Left forelimb (tissue), 1 donor: ENCODE measurements around the gene RHCG.
"Not testable (repeated sequence)": the region's sequence is repeated elsewhere in the genome, so short reads cannot be mapped to it uniquely, and the experiment has no call there.

ENCODE experiments used
- DNase-seq: peaks from one replicate; pipeline ENCODE4 v3.0.0-alpha.2; 2018; ENCODE audit warnings: low spot score

Gene RHCG

DNA sequence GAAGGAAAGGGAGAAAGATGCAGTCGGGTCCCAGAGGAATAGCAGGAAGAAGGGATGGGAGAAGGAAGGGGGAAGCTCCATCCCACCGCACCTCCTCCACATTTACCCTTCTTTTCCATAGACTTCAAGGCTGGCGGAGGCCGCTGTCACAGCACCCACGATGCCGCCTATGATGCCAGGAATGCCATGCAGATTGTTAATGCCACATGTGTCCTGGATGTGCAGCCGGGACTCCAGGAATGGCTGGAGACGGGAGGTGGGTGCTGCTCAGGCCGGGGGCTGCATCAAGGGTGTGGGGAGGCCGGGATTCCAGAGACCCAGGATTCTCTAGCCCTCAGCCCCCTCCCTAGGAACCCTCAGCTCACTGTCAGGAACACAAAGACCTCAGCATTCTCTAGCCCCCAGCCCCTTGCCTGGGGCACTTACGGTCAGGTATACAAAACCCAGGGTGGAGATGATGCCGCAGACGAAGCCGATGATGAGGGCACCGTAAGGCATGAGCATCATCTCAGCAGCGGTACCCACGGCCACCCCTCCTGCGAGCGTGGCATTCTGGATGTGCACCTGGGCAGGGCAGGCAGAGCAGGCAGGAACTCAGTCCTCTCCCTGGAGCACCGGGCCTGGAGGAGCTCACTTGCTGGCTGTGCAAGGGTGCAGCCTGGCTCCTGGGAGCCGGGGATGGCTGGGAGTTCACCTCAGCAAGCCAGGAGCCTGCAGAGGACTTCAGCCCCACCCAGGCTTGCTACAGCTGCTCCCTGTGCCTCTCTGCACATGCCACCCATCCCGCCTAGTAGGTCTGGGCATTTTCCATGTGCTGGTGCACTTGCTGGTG is 18.8 kb downstream of the RHCG start:
- no peak for DNase-seq

GRCh38 chr15:89475661-89476060 is 20.7 kb downstream of the RHCG start:
- no peak for DNase-seq

DNA sequence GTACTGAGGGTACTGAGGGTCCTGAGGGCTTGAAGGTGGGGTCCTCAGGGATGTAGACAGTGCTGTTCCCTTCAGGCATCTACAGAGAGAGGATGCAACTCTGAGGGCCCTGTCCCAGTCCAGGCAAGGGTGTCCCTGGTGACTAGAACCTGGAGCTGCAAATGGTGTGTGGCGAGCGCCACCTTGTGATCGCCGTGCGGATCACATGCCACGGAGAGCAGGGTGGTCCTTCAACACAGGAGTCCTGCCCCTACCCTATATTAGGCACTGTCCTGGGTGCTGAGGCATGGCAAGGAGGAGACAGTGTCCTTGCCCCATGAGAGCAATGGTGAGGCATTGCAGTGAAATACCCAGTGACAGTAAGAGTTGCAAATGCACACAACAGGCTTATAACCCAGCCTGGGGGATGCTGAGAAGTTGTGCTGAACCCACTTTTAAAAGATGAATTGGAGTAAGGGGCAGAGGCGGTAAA is 23.6 kb downstream of the RHCG start:
- DNase-seq: no peak

GRCh38 chr15:89469426-89470096 is 26.8 kb downstream of the RHCG start:
- no peak for DNase-seq

- DNase-seq: not testable (repeated sequence)
These were observed 27.6 kb downstream of the RHCG start for GRCh38 chr15:89468813-89469212.

GRCh38 chr15:89463113-89463512 is 33.3 kb downstream of the RHCG start:
- no peak for DNase-seq

DNA sequence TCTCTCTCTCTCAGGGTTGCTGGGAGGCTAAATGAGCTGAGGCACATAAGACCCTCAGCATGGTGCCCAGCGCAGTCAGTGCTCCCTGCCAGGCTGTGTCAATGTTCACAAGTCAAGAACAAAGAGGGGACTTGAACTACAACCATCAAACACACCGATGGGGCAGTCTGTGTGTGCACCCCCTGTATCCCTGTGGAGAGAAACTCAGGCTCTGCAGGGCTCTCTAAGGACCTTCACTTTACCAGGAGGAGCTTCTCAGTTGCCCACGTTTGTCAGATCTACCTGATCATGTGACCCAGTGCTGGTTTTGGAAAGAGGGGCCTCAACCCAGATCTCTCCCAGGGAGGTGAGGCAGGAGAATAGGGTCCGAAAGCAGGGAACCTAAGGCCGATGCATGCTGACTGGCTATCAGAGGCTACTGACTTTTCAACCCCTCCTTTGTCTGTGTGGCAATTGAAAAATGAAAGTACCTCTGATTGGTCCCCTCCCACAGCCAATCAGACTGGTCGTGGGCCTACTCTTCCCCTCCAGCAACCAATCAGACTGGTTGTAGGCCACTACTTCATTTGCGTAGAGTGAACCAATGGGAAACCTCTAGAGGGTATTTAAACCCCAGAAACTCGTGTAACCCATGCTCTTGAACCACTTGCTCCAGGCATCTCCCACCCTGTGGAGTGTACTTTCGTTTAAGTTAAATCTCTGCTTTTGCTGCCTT is 34.0 kb downstream of the RHCG start:
- DNase-seq: no peak

DNA sequence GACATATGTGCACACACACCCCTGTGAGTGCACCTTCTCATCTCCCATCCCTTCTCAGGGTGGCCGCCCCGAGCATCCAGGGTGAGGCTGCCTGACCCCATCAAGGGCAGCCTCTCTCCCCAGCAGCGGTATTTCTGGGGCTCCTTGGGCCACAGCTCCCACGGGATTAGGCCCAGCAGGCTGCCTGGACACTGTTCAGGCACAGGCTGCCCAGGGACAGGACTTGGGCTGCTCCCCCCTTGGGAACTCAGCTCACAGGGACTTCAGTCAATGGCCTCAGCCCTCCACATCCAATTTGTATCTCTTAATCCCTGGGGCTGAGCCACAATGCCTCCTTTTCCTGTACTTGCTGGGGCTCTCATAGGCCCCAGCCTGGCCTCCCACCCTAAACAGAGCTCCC is 35.0 kb downstream of the RHCG start:
- no peak for DNase-seq

GRCh38 chr15:89460048-89460447 is 36.3 kb downstream of the RHCG start:
- DNase-seq: no peak

- no peak for DNase-seq
These were observed 36.9 kb downstream of the RHCG start for GRCh38 chr15:89459271-89460038.

- no peak for DNase-seq
These were observed 37.9 kb downstream of the RHCG start for GRCh38 chr15:89458440-89458839.

DNA sequence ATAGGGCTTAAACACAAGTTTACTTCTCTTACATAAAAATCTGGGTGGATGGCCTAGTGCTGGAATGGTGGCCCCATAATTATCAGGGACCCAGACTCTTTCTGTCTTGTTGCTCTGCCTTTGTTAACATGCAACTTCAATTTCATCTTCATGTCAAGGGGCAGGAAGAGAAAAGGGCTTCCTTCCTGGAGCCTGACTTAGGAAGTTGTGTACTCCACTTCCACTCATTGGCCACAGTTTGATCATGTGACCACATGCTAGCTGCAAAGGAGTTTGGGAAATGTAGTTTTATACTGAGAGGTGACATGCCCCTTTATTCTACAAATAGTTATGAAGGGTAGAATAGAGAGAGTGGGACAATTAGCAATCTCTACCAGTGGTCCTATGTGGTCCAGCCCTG is 39.3 kb downstream of the RHCG start:
- no peak for DNase-seq

DNA sequence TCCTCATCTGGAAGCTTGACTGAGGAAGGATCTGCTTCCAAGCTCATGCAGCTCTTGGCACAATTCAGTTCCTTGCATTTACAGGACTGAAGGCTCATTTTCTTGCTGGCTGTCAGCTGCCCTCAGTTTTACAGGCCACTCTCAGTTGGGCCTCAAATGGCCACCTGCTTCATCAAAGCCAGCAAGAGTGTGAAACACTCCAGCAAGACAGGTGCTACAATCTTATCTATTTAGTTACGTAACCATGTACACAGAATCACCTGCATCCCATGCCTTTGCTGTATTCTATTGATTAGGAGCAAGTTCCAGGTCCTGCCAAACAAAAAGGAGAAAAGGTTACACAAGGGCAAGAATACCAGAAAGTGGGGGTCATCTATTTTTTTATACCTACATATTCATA is 40.8 kb downstream of the RHCG start:
- no peak for DNase-seq

- no peak for DNase-seq
These were observed 44.0 kb downstream of the RHCG start for GRCh38 chr15:89452330-89452836.

GRCh38 chr15:89451846-89452245 is 44.5 kb downstream of the RHCG start:
- DNase-seq: no peak

DNA sequence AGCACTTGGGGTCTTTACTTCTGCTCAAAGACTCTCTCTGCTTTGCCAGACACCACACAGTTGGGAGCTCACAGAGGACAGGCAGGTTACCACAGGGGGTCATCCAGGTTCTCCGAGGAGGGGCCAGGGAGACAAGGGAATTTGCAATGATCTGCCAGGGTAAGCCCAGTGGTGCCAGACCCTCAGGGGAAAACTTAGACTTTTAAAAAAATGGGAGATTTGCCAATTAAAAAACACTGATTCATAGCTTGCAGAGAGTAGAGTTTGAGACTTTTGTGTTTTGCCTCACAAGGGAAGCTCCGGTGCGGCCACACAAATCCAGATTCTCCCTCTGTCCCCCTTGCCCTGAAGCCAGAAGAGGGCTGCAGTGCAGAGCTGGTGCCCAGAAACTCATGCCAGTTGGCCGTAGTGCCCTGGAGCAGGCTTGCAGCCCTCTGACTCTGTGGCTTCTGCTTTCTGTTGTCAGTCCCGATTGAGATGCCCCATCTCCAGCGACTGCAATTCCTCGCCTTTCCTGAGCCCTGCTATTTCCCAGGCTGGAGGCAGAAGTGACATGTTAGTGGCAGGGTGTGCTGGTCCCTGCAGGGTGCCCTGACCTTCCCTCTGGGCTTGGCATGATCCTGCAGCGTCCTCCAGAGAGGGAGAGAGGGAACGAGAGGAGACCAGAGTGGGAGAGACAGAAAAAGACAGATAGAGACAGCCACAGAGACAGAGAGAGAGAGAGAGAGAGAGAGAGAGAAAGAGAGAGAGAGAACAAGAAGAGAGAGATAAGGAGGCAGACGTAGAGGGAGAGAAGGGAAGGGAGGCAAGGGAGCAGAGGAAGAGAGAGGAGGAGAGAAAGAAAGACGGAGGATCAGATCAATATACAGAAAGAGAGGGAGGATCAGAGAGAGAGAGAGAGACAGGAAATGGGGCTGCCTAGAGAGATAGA is 46.0 kb downstream of the RHCG start:
- no peak for DNase-seq

- no peak for DNase-seq
These were observed 47.6 kb downstream of the RHCG start for GRCh38 chr15:89448825-89449224.

- no peak for DNase-seq
These were observed 48.7 kb downstream of the RHCG start for GRCh38 chr15:89447676-89448075.

DNA sequence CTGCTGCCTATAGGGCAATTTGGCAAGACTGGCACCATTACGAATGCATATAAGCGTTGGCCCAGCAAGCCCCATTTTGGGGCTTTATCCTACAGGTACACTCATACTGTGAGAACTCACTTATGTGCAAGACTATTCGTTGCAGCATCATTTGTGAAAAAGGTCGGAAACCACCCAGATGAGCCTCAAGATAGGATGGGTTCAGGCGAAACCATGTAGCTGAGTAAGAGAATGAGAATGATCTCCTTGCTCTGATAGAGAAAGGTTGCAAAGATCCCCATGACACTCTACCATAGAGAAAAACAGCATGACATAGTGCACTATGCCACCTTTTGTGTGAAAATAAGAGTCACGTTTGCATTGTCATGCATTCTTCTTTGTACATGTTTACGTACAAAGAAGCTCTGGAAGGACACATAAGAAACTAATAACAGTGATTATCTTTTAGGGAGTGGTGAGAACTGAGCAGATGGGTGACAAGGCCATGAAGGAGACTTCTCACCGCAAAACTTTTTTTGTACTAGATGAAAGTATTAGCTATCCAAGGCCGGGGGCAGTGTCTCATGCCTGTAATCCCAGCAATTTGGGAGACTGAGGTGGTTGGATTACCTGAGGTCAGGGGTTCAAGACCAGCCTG is 50.0 kb downstream of the RHCG start:
- DNase-seq: no peak

DNA sequence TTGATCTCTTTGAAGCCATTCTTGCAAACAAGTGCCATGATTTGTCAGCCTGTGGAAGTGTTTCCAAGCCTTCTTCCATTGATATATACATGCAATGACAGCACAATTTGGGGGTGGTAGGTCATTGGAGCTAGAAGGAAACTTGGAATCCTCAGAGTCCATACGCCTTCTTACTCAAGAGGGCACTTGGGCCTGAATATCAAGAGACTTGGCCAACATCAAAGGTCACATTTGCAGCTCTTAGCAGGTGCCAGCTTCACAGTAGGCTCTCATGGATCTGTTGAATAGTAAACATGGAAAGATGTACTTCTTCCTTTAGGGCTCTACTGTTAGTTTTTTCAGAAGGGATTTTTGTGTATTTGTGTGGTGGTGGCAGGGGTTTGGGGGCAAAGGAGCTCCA is 50.9 kb downstream of the RHCG start:
- DNase-seq: no peak
